Neural cell (in vitro differentiated cells): ENCODE results near the gene ANKRD30B. TPM values are rescaled to one million over a fixed set of nuclear protein-coding genes. Genes with fewer than 3 reads are reported as not detected.

Source experiments
- H2AFZ ChIP-seq: fragments of 200-600, 300-800 bp; sonication (generic), shearing (Covaris generic); 2 replicates; pipeline ENCODE4 v1.6.0; 2014; ENCODE audit warnings: low read depth, mild to moderate bottlenecking, antibody characterized with exemption, low read length, moderate library complexity
- H3F3A ChIP-seq: fragments of 200-600 bp; shearing (Covaris generic); 2 replicates; pipeline ENCODE4 v1.6.1; 2016; ENCODE audit warnings: mild to moderate bottlenecking, moderate library complexity, mixed read lengths, antibody characterized with exemption, low read length; ENCODE audit not compliant: insufficient read depth, poor library complexity, severe bottlenecking
- H3K27ac ChIP-seq: fragments of 200-600, 300-800 bp; sonication (generic), shearing (Covaris generic); 2 replicates; pipeline ENCODE4 v1.5.1; 2014; ENCODE audit warnings: mild to moderate bottlenecking, low read length, moderate library complexity
- H3K27me3 ChIP-seq: fragments of 300-800, 200-600 bp; sonication (generic), shearing (Covaris generic); 2 replicates; pipeline ENCODE4 v1.6.0; 2014; ENCODE audit warnings: mild to moderate bottlenecking, low read depth, low read length, moderate library complexity; ENCODE audit not compliant: insufficient read depth
- H3K36me3 ChIP-seq: fragments of 300-800, 200-600 bp; sonication (generic), shearing (Covaris generic); 2 replicates; pipeline ENCODE4 v1.5.1; 2014; ENCODE audit warnings: mild to moderate bottlenecking, antibody characterized with exemption, low read length, moderate library complexity; ENCODE audit not compliant: insufficient read depth
- H3K4me2 ChIP-seq: fragments of 300-800, 200-600 bp; sonication (generic), shearing (Covaris generic); 2 replicates; pipeline ENCODE4 v1.6.0; 2014; ENCODE audit warnings: mild to moderate bottlenecking, low read length
- H3K4me3 ChIP-seq: fragments of 300-800, 200-600 bp; sonication (generic), shearing (Covaris generic); 2 replicates; pipeline ENCODE4 v1.5.1; 2014; ENCODE audit warnings: mild to moderate bottlenecking, low read length, moderate library complexity
- H3K79me2 ChIP-seq: fragments of 200-600 bp; shearing (Covaris generic); replicated peaks from 2 replicates; pipeline ENCODE4 v1.6.0; 2014; ENCODE audit warnings: mild to moderate bottlenecking, low read length, moderate library complexity; ENCODE audit not compliant: insufficient read depth
- H3K9ac ChIP-seq: fragments of 300-800, 200-600 bp; sonication (generic), shearing (Covaris generic); 2 replicates; pipeline ENCODE4 v1.6.1; 2016; ENCODE audit warnings: mild to moderate bottlenecking, low read length, mixed read lengths
- H3K9me2 ChIP-seq: fragments of 200-600 bp; shearing (Covaris generic); 2 replicates; pipeline ENCODE4 v1.6.1; 2016; ENCODE audit warnings: mild to moderate bottlenecking, low read length, mixed read lengths; ENCODE audit not compliant: insufficient read depth
- H3K9me3 ChIP-seq: fragments of 200-600, 300-800 bp; sonication (generic), shearing (Covaris generic); 2 replicates; pipeline ENCODE4 v1.6.1; 2016; ENCODE audit warnings: mild to moderate bottlenecking, mixed run types, low read length, moderate library complexity, mixed read lengths
- H4K20me1 ChIP-seq: fragments of 200-600 bp; shearing (Covaris generic); 2 replicates; pipeline ENCODE4 v1.6.1; 2016; ENCODE audit warnings: mild to moderate bottlenecking, mixed run types; ENCODE audit not compliant: insufficient read depth
- EP300 ChIP-seq: fragments of 450-650 bp; conservative IDR thresholded peaks from 2 replicates; pipeline ENCODE4 v1.6.1; 2014; ENCODE audit warnings: antibody characterized with exemption, mild to moderate bottlenecking, moderate library complexity; ENCODE audit not compliant: poor library complexity, severe bottlenecking
- EZH2 ChIP-seq: fragments of 200-600, 300-800 bp; shearing (Covaris generic), sonication (generic); IDR thresholded peaks from 2 replicates; pipeline ENCODE4 v1.6.1; 2014; ENCODE audit warnings: antibody characterized with exemption, low read length, borderline replicate concordance, mild to moderate bottlenecking; ENCODE audit not compliant: insufficient read depth, poor library complexity, severe bottlenecking
- MXI1 ChIP-seq: fragments of 450-650 bp; conservative IDR thresholded peaks from 2 replicates; pipeline ENCODE4 v1.6.1; 2014; ENCODE audit warnings: antibody characterized with exemption, mild to moderate bottlenecking; ENCODE audit not compliant: poor library complexity, severe bottlenecking
- POLR2AphosphoS5 ChIP-seq: IDR thresholded peaks from 2 replicates; pipeline ENCODE4 v1.6.1; 2012
- RAD21 ChIP-seq: fragments of 450-650 bp; conservative IDR thresholded peaks from 2 replicates; pipeline ENCODE4 v1.6.1; 2014; ENCODE audit warnings: antibody characterized with exemption, mild to moderate bottlenecking, moderate library complexity
- SMC3 ChIP-seq: fragments of 450-650 bp; conservative IDR thresholded peaks from 2 replicates; pipeline ENCODE4 v1.6.1; 2014; ENCODE audit warnings: antibody characterized with exemption, mild to moderate bottlenecking, moderate library complexity; ENCODE audit not compliant: poor library complexity
- TAF1 ChIP-seq: IDR thresholded peaks from 2 replicates; pipeline ENCODE4 v1.6.1; 2012; ENCODE audit warnings: low read depth
- polyA plus RNA-seq: library from polyadenylated mRNA; depleted of rRNA; stranded (reverse); fragments of >200 nt; gene quantifications from 2 replicates; pipeline ENCODE4 v1.2.3, GENCODE V29; 2014
- TF ChIP-seq, protein P1 (sequence below): fragments of 450-650 bp; IDR thresholded peaks from 2 replicates; pipeline ENCODE4 v1.5.1; 2014; ENCODE audit warnings: antibody characterized with exemption, mild to moderate bottlenecking, moderate library complexity; ENCODE audit not compliant: poor library complexity, severe bottlenecking
- TF ChIP-seq, protein P2 (sequence below): IDR thresholded peaks from 2 replicates; pipeline ENCODE4 v1.6.1; 2012; ENCODE audit warnings: borderline replicate concordance

ANKRD30B gene
- polyA plus RNA-seq, 1 donor from 2014 or later: not detected

DNA sequence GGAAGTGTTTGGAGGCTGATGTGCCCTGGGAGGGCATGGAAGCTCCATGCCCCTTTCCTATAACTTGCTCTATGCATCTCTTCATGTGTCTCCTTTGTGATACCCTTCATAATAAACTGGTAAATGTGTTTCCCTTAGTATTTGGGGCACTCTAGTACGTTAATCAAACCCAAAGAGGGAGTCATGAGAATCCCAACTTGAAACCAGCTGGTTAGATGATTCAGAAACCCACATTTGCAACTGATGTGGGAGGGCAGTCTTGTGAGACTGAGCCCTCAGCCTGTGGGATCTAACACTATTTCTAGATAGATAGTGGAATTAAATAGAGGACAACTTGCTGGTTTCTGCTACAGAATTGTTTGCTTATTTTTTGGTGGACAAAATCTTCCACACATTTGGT lies 20.3 kb downstream of the ANKRD30B start:
- Histone ChIP-seq H3K27me3 (no peaks in the 10 kb centered on the region), H3K9me2 (no peaks in the 10 kb centered on the region), H3K4me3 (no peak overlapping the region), H4K20me1 (no peaks in the 10 kb centered on the region), H3F3A (no peaks in the 10 kb centered on the region), H3K4me2 (no peak overlapping the region), H3K9ac (no peak overlapping the region), H3K79me2 (no peaks in the 10 kb centered on the region), H3K36me3 (no peaks in the 10 kb centered on the region), H3K27ac (no peak overlapping the region), H2AFZ (no peak overlapping the region), H3K9me3 (no peaks in the 10 kb centered on the region)
- TF ChIP-seq EZH2 (no peak), MXI1 (no peak), POLR2AphosphoS5 (no peak), SMC3 (no peak), RAD21 (no peak), TAF1 (no peak), EP300 (no peak)
- TF ChIP-seq, protein P1, sequence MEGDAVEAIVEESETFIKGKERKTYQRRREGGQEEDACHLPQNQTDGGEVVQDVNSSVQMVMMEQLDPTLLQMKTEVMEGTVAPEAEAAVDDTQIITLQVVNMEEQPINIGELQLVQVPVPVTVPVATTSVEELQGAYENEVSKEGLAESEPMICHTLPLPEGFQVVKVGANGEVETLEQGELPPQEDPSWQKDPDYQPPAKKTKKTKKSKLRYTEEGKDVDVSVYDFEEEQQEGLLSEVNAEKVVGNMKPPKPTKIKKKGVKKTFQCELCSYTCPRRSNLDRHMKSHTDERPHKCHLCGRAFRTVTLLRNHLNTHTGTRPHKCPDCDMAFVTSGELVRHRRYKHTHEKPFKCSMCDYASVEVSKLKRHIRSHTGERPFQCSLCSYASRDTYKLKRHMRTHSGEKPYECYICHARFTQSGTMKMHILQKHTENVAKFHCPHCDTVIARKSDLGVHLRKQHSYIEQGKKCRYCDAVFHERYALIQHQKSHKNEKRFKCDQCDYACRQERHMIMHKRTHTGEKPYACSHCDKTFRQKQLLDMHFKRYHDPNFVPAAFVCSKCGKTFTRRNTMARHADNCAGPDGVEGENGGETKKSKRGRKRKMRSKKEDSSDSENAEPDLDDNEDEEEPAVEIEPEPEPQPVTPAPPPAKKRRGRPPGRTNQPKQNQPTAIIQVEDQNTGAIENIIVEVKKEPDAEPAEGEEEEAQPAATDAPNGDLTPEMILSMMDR: no peak
- TF ChIP-seq, protein P2, sequence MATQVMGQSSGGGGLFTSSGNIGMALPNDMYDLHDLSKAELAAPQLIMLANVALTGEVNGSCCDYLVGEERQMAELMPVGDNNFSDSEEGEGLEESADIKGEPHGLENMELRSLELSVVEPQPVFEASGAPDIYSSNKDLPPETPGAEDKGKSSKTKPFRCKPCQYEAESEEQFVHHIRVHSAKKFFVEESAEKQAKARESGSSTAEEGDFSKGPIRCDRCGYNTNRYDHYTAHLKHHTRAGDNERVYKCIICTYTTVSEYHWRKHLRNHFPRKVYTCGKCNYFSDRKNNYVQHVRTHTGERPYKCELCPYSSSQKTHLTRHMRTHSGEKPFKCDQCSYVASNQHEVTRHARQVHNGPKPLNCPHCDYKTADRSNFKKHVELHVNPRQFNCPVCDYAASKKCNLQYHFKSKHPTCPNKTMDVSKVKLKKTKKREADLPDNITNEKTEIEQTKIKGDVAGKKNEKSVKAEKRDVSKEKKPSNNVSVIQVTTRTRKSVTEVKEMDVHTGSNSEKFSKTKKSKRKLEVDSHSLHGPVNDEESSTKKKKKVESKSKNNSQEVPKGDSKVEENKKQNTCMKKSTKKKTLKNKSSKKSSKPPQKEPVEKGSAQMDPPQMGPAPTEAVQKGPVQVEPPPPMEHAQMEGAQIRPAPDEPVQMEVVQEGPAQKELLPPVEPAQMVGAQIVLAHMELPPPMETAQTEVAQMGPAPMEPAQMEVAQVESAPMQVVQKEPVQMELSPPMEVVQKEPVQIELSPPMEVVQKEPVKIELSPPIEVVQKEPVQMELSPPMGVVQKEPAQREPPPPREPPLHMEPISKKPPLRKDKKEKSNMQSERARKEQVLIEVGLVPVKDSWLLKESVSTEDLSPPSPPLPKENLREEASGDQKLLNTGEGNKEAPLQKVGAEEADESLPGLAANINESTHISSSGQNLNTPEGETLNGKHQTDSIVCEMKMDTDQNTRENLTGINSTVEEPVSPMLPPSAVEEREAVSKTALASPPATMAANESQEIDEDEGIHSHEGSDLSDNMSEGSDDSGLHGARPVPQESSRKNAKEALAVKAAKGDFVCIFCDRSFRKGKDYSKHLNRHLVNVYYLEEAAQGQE: no peak

DNA sequence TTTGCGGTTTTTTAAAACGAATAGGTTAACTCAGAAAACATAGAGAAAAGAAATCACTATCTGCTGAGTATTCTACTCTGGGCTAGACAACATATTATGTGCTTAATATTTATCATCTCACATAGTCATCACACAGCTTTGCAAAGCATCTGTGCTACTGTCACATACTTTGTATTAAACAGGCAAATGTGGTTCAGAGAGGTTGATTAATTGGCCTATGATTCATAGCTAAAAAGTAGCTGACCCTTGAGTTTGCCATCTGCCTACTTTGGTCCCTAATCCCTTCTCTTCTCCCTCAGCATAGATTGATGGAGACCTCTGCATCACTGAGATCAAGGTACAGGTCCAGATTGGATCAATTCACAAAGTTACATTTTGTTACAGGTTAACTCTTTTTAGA lies 21.4 kb downstream of the ANKRD30B start:
- no peaks in the 10 kb centered on the region for H3K79me2 ChIP-seq
- no peak overlapping the region for H3K4me3 ChIP-seq
- no peaks in the 10 kb centered on the region for H4K20me1 ChIP-seq
- no peak overlapping the region for H3K9ac ChIP-seq
- H3F3A ChIP-seq: no peaks in the 10 kb centered on the region
- no peaks in the 10 kb centered on the region for H3K27me3 ChIP-seq
- H2AFZ ChIP-seq: no peak overlapping the region
- H3K36me3 ChIP-seq: no peaks in the 10 kb centered on the region
- no peak overlapping the region for H3K4me2 ChIP-seq
- no peaks in the 10 kb centered on the region for H3K9me3 ChIP-seq
- H3K9me2 ChIP-seq: no peaks in the 10 kb centered on the region
- H3K27ac ChIP-seq: no peak overlapping the region
- TF ChIP-seq TAF1 (no peak), MXI1 (no peak), RAD21 (no peak), SMC3 (no peak), EZH2 (no peak), POLR2AphosphoS5 (no peak), EP300 (no peak)
- TF ChIP-seq, protein P2: no peak
- TF ChIP-seq, protein P1: no peak
